GM12878 (cell line): ENCODE data around the gene GPX7.

ENCODE experiments used
- CTCF ChIP-seq, 3 experiments: IDR thresholded peaks in 2 of 3; conservative IDR thresholded peaks in 1 of 3; 2 replicates each; pipeline ENCODE4 v1.5.1; 2011; ENCODE audit warnings: low read depth in 3 of 3, low read length in 3 of 3, mild to moderate bottlenecking in 3 of 3, control low read depth in 2 of 3, moderate library complexity in 2 of 3, inconsistent platforms in 1 of 3, mixed read lengths in 1 of 3; ENCODE audit not compliant: control insufficient read depth in 2 of 3, insufficient read depth in 1 of 3; ENCODE audit errors: extremely low read depth in 1 of 3
- REST ChIP-seq: IDR thresholded peaks from 2 replicates; pipeline ENCODE4 v1.6.1; 2012; ENCODE audit warnings: mild to moderate bottlenecking, low read depth, low read length

GRCh38 chr1:52572387-52572786 is 29.8 kb upstream of the GPX7 start:
- TF ChIP-seq CTCF (IDR thresholded peaks at IDR 0.05 in 2 of 3, conservative IDR thresholded peaks at IDR 0.05 in 1 of 3; ENCODE audit: control insufficient read depth in 2 of 3, extremely low read depth in 1 of 3, insufficient read depth in 1 of 3, low read depth in 3 of 3, low read length in 3 of 3) (no peak), REST (no peak)
